Measurements from ENCODE around the gene MAP3K7.

DNA sequence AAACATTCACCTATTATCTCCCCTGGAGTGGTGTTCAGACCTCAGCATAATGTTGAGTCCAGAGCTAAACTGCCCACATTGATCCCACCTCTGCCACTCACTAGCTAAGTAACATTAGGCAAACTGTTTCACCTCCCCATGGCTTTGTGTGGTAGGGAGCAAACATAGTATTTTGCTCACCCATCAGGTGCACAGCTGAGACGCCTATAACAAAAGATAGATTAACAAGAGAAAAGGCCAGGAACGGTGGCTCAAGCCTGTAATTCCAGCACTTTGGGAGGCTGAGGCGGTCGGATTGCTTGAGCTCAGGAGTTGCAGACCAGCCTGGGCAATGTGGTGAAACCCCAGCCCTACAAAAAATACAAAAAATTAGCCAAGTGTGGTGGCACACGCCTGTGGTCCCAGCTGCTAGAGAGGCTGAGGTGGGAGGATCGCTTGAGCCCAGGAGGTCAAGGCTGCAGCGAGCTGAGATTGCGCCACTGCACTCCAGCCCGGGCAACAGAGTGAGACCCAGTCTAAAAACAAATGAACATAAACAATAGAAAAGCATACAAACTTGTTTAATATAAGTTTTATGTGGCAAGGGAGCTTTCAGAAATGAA lies 91.6 kb downstream of the MAP3K7 start:
- no peak for TF ChIP-seq CTCF (IDR thresholded peaks at IDR 0.05; ENCODE audit: low read length)
- no peak for TF ChIP-seq EZH2phosphoT487 (IDR thresholded peaks at IDR 0.05; ENCODE audit: low read length)
- TF ChIP-seq EZH2 (optimal IDR thresholded peaks at IDR 0.05; ENCODE audit: low read depth, low read length): no peak

All from MM.1S (cell line).